ENCODE measurements around the gene SPATA13.
"Not testable (repeated sequence)": the region's sequence is repeated elsewhere in the genome, so short reads cannot be mapped to it uniquely, and the experiment has no call there.

Gene SPATA13

DNA sequence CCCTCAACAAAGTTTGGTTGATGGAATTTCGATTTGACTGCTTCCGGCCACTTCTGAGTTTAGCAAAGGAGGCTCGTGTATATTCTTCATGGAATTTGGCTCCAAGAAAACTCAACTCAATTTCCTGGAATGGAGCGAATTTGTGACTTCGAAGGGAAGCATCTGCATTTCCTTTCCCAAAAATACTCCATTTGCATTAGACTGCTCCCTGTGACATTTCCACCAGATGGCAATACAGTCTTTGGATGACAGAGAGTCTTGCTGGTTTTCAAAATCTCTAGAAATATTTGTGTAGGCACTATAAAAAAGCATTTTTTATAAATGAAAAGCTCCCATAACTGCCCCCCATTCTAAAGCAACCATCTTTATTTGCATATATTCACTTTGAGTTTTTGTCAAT, 152.9 kb downstream of the SPATA13 start:
- no peak for DNase-seq (ENCODE audit: low read depth in 3 of 3)

DNA sequence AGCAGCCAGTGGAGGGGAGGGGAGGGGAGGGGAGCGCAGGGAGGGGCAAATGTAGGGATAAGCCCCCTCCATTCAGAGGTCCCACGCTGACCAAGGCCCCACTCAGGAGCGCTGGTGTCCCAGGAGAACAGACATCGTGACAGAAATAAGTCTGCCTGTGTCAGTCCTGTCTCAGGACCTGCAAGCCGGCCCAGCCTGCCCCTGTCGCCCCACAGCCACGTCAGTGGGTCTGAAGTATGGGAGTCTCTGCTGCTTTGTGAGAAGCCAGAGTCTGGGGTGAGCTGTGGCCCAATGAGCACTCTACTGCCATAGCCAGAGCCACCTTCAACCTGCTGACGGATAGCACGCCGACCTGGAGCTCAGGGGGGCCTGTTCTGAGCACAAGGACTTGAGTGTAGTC, 157.3 kb downstream of the SPATA13 start:
- not testable (repeated sequence) for DNase-seq (ENCODE audit: low read depth in 3 of 3)

DNA sequence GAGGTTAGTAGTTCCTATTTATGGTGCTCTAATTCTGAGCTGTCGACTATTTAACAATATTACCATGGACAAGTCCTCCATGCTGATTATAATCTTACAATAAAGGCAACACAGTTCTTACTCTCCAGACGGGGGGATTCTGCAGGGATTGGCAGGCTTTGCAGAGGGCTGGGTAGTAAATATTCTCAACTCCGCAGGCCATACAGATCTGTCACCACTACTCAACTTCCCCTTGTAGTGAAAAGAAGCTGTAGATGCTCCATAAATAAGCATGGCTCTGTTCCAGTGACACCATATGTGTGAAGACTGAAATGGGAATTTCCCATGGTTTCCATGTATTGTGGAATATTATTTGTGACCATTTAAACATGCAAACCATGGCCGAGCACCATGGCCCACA, 158.4 kb downstream of the SPATA13 start:
- not testable (repeated sequence) for DNase-seq (ENCODE audit: low read depth in 3 of 3)

DNA sequence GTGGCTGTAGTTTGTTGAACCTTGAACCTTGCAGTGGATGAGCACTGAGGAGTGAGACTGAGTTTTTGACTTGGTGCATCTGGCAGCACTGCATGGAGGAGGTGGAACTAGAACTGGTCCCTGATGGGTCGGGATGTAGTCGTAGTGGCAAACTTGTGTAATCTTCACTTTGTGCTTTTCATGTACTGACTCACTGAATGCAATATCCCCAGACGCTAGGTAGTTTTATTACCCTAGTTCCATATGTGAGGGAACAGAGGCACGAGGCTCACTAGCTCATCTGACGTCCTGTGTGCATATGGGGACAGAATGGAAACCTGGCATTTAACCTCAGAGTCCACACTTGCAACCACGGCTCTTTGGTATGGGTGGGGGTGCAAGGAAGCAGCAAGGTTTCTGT, 159.1 kb downstream of the SPATA13 start:
- DNase-seq (ENCODE audit: low read depth in 3 of 3): not testable (repeated sequence)

DNA sequence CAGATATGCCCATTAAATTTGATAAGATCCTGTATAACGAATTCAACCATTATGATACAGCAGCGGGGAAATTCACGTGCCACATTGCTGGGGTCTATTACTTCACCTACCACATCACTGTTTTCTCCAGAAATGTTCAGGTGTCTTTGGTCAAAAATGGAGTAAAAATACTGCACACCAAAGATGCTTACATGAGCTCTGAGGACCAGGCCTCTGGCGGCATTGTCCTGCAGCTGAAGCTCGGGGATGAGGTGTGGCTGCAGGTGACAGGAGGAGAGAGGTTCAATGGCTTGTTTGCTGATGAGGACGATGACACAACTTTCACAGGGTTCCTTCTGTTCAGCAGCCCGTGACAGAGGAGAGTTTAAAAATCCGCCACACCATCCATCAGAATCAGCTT, 160.9 kb downstream of the SPATA13 start:
- DNase-seq (ENCODE audit: low read depth in 3 of 3): not testable (repeated sequence)

DNA sequence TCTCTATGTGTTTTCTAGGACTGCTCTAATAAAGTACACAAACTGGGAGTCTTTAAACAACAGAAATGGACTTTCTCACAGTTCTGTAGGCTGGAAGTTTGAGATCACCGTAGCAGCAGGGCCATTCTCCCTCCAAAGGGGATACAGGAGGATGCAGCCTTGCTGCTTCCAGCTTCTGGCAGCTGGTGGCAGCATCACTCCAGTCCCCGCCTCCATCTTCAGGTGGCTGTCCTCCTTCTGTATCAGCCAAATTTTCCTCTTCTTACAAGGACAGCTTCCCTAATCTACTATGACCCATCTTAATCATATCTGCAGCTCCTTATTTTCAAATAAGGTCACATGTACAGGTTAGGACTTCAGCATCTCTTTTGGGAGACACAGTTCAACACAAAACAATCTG, 161.9 kb downstream of the SPATA13 start:
- DNase-seq (ENCODE audit: low read depth in 3 of 3): not testable (repeated sequence)

DNA sequence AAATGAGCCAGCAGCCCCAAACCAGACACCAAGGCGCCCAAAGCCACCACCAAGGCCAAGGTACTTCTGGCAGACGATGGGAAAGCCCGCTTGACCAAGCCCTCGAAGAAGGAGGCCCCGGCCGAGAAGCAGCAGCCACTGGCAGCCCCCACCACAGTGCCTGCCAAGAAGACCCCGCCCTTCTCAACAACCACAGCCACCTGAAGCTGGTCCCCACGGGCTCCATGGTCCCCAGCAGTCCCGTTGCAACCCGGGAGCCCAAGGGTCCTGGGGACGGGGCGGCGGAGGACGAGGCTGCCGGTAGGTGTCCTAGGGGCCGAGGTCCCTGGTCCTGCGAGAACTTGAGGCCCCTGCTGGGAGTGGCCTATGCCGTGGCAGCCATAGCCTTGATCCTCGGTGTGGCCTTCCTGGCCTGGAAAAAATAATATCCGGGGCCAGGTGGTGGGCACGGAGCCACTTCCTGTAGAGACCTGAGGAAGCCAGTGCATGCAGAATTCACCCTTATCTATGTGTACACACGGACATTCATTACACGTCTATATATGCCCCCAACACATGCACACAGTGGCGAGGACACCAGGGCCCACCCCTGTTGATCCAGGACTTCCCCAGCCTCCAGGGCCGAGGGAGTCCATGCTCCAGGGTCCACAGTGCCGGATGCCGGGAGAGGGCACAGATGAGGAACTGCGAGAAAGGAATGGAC, 162.7 kb downstream of the SPATA13 start:
- DNase-seq (ENCODE audit: low read depth in 3 of 3): no peak

DNA sequence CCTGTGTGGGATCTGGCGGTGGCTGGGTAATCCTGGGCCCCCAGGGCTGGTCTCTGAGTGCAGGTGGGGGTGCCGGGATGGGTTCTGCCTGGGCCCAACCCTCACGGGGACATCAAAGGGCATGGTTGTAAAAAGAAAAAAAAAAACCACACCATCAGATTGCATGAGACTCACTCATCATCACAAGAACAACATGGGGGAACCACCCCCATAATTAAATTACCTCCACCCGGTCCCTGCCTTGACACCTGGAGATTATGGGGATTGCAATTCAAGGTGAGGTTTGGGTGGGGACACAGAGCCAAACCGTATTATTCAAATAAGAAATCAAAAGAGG, 163.2 kb downstream of the SPATA13 start:
- DNase-seq (ENCODE audit: low read depth in 3 of 3): no peak

DNA sequence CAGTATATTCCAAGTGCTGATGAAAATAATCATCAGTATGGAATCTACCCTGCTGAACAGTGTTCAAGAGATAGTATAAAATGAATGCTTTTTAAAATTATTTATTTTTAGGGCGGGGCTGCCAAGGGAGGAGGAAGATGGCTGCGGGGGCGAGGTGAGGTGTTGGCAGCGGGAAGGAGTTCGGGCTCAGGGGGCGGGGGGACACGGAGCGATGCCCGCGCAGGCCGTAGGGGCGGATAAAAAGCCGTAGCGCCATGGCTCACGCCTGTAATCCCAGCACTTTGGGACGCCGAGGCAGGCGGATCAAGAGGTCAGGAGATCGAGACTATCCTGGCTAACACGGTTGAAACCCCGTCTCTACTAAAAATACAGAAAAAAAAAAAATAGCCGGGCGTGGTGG, 167.1 kb downstream of the SPATA13 start:
- not testable (repeated sequence) for DNase-seq (ENCODE audit: low read depth in 3 of 3)

DNA sequence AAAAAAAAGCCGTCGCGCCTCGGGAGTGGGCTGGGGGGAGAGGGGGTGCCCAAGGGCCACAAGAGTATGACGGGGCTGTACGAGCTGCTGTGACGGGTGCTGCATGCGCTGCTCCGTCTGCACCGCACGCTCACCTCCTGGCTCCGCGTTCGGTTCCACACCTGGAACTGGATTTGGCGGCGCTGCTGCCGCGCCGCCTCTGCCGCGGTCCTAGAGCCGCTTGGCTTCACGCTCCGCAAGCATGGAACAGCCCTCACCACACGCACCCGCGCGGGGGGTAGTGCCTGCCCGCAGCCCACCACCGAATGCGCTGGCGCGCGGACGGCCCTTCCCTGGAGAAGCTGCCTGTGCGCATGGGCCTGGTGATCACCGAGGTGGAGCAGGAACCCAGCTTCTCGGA, 167.6 kb downstream of the SPATA13 start:
- DNase-seq (ENCODE audit: low read depth in 3 of 3): no peak

DNA sequence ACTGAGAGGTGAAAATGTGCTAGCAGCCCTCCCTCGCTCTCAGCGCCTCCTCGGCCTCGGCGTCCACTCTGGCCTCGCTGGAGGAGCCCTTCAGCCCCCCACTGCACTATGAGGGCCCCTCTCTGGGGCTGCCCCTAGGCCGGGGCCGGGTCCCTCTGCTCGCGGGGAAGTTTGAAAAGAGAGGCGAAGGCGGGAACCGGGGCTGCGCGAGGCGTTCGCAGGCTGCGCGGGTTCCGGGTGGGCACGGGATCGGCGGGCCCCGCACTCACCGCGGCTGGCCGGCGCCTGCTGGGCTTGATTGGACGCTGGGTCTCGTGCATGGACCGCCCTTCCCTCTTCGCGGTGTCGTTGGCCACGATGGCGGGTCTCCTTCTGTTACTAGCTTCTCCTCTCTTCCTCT, 178.2 kb downstream of the SPATA13 start:
- DNase-seq (ENCODE audit: low read depth in 3 of 3): no peak

DNA sequence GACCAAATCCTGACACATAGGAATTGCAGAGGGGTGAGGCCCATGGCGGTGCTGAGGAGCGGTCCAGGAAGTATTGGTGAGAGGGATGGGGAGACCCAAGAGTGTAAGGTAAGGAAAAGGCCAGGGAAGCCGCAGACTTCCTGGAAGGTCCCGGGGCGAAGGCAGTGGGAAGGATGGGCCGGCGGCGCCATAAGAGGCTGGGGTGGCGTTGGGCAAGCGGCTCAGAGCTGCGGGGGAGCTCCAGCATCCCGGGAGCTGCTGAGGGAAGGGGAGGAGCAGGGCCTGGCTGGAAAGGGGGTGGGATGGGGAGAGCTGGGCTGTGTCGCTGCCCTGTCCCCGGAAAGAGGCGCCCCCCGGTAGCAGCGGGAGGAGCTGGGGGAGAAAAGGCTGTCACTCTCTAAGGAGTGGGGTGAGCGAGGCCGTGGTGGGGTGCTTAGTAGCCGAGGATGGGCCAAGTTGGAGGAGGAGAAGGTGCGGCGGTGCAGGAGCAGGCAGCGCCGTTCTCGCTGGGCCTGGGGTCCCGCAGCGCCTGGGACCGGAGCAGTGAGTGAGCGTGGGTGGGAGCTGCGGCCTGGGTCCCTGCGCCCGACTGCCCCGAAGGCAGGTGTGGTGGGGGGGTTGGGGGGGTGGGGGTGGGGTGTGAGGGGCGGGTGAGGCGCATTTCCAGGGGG, 179.6 kb downstream of the SPATA13 start:
- DNase-seq (ENCODE audit: low read depth in 3 of 3): no peak

DNA sequence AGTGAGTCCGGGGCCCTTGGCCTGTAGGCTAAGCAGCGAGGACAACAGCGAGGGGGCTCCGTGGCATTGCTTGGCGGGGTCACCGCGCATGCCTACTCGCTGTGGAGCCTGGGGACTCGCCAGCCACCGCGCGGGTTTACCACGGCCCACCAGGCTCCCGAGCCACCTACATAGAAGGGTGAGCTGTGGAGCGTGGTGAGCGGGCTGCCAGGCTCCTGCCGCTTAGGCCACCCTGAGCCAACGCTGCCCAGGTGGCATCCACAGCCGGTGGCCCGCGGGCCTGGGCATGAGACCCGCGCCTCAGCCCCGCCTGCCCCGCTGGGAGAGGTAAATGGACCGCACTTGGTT, 180.1 kb downstream of the SPATA13 start:
- no peak for DNase-seq (ENCODE audit: low read depth in 3 of 3)

DNA sequence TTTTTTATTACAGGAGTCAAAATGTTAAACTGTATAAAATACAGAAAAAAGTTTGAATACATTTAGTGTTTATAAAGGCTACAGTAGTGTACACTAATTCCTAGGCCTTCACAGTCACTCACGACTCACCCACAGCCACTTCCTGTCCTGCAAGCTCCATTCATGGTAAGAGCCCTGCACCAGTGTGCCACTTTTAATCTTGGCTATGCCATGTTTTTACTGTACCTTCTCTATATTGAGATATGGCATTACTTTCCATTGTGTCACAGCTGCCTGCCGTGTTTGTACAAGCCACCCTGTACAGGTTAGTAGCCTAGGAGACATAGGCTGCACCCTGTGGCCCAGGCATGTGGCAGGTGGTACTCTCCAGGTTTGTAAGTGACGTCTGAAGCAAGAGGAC, 180.9 kb downstream of the SPATA13 start:
- no peak for DNase-seq (ENCODE audit: low read depth in 3 of 3)

DNA sequence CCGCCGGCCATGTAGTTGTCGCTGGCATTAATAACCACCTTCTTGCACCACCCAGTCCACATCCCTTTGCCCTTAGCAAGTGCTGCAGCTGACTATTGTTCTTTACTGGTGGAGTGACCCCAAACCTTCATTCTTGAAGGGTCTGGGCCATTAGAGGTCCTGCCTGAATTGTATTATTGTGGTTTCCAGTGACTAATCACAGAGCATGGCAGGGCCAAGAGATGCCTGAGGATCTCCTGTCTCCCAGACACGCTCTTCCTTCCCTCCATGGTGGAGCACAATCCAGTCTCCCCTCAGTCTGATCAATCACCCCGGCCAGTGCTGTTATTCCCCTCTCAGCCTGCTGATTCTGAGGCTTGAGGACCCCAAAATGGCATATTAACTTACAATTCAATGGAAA, 187.9 kb downstream of the SPATA13 start:
- no peak for DNase-seq (ENCODE audit: low read depth in 3 of 3)

DNA sequence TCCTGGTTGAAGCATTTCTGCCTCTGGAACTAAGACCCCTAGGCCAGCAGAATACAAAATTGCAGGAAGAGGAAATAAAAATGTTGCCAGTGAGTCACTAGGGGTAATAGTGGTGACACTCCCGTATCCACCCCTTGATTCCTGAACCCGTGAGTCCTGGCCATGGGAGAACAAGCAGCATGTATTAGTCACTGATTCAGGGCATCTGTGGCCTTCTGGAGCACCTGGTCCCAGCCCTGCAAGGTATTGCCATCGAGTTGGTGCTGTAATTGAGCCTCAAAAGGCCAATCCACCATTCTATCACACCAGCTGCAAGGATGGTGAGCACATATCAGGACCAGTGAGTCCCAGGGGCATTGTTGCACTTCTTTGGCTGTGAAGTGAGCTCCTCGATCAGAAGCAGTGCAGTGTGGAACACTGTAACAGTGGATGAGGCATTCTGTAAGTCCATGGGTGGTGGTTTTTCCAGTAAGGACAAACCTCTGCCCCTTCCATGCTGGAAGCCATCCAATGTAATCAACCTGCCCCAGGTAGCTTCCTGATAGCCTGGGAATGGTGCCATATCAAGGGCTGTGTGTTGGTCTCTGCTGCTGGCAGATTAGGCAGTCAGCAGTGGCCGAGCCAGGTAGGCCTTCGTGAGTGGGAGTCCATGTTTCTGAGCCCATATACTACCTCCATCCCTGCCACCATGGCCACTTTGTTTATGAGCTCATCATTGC, 188.4 kb downstream of the SPATA13 start:
- no peak for DNase-seq (ENCODE audit: low read depth in 3 of 3)

DNA sequence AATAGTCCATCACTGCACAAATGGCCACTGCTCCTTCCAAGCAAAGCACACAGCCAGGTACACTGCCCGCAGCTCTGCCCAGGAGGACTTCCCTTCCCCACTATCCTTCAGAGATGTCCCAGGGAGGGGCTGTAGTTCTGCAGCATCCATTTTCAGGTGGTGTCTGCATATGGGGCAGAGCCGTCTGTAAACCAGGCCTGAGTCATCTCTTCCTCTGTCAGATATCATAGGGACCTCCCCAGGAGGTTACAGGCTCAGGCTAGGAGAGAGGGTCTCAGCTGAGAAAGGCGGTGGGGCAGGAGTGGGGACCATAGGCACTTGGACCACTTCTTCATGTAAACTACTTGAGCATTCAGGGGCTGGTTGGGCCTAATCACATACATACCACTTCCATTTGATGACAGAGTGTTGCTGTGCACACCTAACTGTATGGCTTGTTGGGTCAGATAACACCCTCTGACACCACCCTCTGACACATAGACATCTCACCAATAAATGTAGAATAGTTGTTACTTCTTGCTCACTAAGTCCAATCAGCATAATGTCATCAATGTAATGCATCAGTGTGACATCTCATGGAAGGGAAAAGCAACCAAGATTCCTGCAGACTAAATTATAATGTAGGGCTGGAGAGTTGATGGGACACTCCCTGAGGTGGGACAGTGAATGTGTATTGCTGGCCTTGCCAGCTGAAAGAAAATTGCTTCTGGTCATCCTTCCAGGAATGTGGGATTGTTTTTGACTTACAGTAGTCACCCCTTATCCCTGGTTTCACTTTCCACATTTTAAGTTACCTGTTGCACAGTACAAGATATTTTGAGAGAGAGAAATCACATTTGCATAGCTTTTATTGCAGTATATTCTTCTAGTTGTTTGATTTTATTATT, 189.5 kb downstream of the SPATA13 start:
- DNase-seq (ENCODE audit: low read depth in 3 of 3): not testable (repeated sequence)

DNA sequence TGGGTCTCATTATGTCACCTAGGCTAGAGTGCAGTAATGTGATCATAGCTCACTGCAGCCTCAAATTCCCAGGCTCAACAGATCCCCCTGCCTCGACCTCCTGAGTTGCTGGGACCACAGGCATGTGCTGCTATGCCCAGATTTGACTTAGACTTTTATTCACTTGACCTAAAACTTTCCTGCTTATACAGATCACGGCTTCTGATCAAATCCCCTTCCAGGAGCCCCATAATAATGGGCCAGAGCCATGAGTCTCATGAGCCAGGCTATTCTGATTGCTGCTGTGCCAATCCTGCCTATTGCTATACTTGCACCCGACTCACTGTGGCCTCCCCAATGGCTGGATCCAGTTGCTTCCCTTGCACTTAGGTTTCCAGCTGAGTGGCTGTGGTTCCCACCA, 190.9 kb downstream of the SPATA13 start:
- DNase-seq (ENCODE audit: low read depth in 3 of 3): no peak

DNA sequence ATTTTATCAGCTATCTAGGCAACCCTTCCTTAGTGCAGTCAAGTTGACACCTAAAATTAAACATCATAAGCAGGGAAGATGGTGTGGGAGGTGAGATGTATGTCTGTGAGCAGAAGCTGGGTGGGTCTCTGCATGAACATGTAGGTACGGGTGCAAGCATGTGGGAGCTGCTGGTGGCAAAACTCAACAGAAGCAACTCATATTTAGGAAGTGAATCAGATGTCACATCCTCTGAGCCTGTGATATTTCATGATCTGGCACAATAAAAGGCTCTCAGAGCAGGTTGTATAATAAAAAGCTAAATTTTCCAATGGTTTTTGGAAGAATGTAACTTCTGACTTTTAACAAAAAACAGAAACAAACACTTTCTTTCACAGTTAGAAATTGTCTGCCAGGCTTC, 193.2 kb downstream of the SPATA13 start:
- no peak for DNase-seq (ENCODE audit: low read depth in 3 of 3)

DNA sequence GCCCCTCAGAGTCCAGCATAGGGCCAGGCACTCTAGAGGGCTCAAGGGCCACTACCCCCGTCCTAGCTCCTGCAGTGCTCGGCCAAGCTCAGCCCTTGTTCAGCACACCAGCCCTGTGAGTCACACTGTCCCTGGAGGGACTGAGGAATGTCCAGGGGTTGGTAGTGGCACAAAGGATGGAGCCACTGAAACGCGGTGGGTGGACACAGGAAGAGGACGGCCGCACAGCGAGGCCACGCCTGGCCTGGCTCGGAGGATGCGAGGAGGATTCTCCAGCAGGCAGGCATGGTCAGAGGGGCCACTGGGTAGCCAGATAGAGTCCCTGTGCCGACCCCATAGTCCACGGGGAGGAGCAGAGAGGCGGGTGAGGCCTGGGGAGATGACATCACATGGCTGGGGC, 194.6 kb downstream of the SPATA13 start:
- no peak for DNase-seq (ENCODE audit: low read depth in 3 of 3)

DNA sequence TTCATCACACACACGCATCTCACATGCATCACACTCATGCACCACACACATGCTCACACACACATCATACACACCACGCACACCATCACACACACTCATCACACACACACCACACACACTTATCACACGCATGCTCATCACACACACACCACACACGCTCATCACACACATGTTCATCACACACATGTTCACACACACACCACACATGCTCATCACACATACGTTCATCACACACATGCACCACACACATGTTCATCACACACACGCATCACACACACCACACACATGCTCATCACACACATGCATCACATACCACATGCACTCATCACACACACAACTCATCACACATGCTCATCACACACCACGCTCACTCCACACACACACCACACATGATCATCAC, 195.8 kb downstream of the SPATA13 start:
- DNase-seq (ENCODE audit: low read depth in 3 of 3): no peak

Data from stimulated activated CD4-positive, alpha-beta T cell treated with anti-CD3 and anti-CD28 coated beads, TNF-alpha, amount 100 ng/mL, for 48 hours (primary cell).